GM18519 (cell line): Measurements from ENCODE around the gene LMLN.
"Not testable (repeated sequence)": the region's sequence is repeated elsewhere in the genome, so short reads cannot be mapped to it uniquely, and the experiment has no call there.

Source experiments
- ATAC-seq: cut with Tn5 transposase; IDR thresholded peaks from one replicate; pipeline ENCODE4 v1.9.1; 2021; ENCODE audit warnings: mild to moderate bottlenecking, moderate library complexity; ENCODE audit not compliant: unreplicated experiment, low FRiP score

LMLN gene

GRCh38 chr3:197955892-197956477, 4.0 kb upstream of the LMLN start:
- ATAC-seq: no peak

DNA sequence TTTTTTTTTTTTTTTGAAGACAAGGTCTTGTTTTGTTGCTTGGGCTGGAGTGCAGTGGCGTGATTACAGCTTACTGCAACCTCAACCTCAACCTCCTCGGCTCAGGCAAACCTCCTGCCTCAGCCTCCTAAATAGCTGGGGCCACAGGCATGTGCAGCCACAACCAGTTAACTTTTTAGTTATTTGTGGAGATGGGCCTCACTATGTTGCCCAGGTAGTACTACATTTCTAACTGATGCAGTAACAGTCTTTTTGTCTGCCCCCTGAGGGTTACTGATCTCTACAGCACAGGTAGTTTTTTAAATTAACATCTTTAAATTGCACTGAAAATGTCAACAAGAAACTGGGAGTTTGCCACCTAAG, 3.4 kb upstream of the LMLN start:
- ATAC-seq: no peak

DNA sequence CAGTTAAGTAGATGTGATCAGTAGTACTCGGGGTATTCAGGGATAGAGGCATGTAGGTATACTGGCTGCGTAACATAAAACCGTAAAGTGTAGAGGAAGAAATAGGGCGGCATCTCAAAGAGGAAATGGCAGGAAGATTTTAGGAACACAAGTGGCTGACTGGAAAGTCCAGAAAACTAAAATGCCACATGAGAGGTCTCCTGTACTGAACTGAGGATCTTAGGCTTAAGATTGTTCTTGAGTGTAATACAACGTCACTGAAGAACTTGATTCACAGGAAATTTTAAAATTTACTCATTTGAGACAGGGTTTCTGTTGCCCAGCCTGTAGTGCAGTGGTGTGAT, 2.3 kb upstream of the LMLN start:
- ATAC-seq: no peak

DNA sequence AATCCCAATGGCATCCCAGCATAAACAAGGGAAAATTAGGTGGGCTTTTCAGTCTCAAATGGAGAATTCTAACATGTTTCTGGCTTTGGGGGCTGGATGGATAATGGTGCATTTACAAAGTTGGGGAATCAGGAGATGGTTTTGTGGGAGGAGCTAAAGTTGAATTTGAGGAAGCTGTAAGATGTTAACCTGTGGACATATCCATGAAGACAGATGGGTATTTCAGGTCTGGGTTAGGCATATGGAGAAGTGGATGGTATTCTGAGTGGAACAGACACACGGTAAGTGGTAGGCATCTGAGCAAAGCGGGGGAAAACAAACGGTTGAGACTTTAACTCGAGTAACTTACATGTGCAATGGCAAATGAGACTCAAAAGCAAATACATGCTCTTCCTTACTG, 1.7 kb upstream of the LMLN start:
- ATAC-seq: no peak

- ATAC-seq: not testable (repeated sequence)
These were observed 1.2 kb upstream of the LMLN start for GRCh38 chr3:197958848-197959247.

- no peak for ATAC-seq
These were observed 522 bp upstream of the LMLN start for GRCh38 chr3:197959500-197959890.

- ATAC-seq: no peak
These were observed 921 bp downstream of the LMLN start for GRCh38 chr3:197960694-197961581.

DNA sequence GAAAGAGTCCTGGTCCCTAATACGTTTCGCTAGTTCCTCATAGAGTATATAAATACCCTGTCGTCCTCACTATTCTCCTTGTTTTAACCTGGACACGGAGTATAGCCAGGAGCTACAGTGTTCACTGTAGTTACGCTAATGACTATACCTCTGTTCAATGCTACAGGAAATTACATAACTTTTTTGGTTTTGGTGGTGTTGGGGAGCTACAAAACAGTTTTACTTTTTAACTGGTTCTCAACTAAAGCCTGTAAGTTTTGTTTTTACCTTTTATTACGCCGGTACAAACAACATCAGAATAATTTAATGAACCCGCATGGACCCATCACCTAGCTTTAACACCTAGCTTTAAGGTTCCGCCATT, 1.5 kb downstream of the LMLN start:
- ATAC-seq: no peak

- no peak for ATAC-seq
These were observed 3.1 kb downstream of the LMLN start for GRCh38 chr3:197963019-197963637.

DNA sequence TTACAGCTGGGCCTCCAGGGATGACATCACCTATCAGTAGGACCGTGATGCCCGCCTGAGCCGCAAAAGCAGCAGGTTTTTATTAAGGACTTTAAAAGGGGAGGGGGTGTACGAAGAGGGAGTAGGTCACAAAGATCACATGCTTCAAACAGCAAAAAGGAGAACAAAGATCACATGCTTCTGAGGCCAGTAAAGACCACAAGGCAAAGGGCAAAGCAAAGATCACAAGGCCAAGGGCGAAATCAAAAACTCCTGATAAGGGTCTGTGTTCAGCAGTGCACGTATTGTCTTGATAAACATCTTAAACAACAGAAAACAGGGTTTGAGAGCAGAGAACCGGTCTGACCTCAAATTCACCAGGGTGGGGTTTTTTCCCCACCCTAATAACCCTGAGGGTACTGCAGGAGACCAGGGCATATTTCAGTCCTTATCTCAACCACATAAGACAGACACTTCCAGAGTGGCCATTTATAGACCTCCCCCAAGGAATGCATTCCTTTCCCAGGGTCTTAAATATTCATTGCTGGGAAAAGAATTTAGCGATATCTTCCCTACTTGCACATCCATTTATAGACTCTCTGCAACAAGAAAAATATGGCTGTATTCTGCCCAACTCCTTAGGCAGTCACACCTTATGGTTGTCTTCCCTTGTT, 7.4 kb downstream of the LMLN start:
- not testable (repeated sequence) for ATAC-seq

DNA sequence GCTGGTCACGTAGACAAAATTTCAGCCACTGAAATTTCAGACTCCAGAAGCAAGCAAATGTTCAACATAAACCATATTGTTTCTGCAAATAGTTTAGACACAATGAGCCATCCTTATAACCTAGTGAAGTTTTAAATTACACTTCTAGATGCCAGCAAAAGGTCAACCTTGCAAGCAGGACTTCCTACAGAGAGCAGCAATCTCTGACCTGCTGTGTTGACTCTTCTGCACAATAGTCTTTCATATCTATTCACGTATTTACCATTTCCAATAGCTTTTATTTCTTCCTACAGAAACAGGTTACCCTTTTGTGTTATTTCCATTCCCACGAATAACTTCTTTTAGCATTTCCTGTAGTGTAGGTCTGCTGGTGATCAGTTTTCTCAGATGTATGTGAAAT, 10.6 kb downstream of the LMLN start:
- ATAC-seq: no peak

- no peak for ATAC-seq
These were observed 14.0 kb downstream of the LMLN start for GRCh38 chr3:197974016-197974415.

DNA sequence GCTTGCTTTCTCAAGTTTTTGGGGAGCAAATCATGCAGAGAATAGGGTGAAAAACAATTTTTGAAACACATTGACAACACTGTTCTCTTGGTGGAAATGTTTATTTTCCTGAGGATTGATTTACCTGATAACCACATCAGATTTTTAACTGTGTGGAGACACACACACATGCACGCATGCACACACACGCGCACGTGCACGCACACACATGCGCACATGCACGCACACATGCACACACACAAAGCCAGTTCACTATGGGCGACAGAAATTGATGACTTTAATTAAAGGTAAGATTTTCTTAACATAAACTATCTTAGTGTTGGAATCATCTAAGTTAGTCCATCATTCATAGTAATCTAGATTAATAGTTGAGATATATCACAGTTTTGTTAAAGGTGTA, 15.3 kb downstream of the LMLN start:
- no peak for ATAC-seq

GRCh38 chr3:197983076-197983475, 23.1 kb downstream of the LMLN start:
- no peak for ATAC-seq

DNA sequence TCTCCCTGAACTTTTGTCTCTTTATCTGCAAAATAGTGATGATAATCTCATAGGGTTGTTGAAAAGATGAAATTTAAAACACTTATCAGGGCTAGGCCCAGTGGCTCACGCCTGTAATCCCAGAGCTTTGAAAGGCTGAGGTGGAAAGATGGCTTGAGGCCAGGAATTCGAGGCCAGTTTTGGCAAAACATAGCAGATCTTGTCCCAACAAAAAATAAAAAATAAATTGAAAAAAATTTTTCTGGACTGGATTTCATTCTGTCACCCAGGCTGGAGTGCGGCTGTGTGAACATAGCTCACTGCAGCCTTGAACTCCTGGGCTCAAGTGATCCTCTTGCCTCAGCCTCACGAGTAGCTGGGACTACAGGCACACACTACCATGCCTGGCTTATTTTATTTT, 29.6 kb downstream of the LMLN start:
- ATAC-seq: no peak

- no peak for ATAC-seq
These were observed 34.7 kb downstream of the LMLN start for GRCh38 chr3:197994736-197995135.

GRCh38 chr3:197996855-197997254, 36.8 kb downstream of the LMLN start:
- no peak for ATAC-seq

GRCh38 chr3:197997936-197998335, 37.9 kb downstream of the LMLN start:
- no peak for ATAC-seq

DNA sequence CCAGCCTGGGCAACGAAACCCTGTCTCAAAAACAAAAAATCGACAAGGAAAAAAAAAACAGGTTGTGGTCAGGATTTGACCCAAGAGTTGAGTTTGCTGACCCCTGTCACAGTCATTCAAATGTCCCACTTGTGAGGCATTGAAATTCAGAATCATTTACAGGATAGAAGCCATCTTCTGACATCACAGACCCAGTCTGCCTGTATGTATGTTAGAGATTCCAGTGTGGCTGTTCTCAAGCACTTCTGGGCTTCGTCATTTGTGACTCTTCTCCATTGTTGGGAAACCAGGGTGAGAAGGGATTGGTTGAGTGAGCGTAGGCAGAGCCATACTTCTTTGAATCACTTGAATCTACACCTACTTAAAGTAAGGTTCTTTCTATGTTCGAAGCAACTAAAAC, 57.1 kb downstream of the LMLN start:
- ATAC-seq: no peak

DNA sequence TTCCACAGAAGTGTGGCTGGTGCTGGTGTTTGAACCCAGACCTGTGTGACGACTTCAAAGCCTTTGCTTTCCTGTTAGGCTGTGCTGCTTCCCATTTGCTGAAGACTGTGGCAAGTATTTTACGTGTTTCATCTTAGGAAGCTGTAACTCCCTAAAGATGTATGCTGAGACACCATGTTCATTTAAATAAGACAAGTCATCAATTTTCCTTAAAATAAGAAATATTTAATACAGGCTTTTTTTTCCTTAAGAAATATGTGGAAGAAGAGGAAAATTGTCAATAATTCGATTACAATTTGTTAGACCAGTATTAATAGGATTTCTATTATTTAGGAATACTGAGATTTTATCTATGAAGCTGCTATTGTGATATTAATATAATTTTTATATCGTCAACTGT, 58.4 kb downstream of the LMLN start:
- ATAC-seq: no peak

- ATAC-seq: no peak
These were observed 59.1 kb downstream of the LMLN start for GRCh38 chr3:198019115-198019514.

GRCh38 chr3:198021320-198021719, 61.3 kb downstream of the LMLN start:
- no peak for ATAC-seq
